GM12892 (cell line): Measurements from ENCODE around the gene ZBTB16.

Experiments used
- DNase-seq: peaks from one replicate; pipeline ENCODE4 v3.0.0; 2011; ENCODE audit not compliant: insufficient read length
- FAIRE-seq: peaks from 2 replicates; lab custom pipeline; 2011; peaks lifted over from hg19 to GRCh38; lab: Jason Lieb, UNC
- POLR2A ChIP-seq: IDR thresholded peaks from 2 replicates; pipeline ENCODE4 v1.6.1; 2011; ENCODE audit warnings: low read depth, low read length, control low read depth
- POLR2AphosphoS5 ChIP-seq: IDR thresholded peaks from 2 replicates; pipeline ENCODE4 v1.6.1; 2011; ENCODE audit warnings: low read depth, low read length, control low read depth
- TAF1 ChIP-seq: IDR thresholded peaks from 2 replicates; pipeline ENCODE4 v1.6.1; 2011; ENCODE audit warnings: low read depth, mild to moderate bottlenecking, control low read depth, low read length, borderline replicate concordance

The ZBTB16 gene

DNA sequence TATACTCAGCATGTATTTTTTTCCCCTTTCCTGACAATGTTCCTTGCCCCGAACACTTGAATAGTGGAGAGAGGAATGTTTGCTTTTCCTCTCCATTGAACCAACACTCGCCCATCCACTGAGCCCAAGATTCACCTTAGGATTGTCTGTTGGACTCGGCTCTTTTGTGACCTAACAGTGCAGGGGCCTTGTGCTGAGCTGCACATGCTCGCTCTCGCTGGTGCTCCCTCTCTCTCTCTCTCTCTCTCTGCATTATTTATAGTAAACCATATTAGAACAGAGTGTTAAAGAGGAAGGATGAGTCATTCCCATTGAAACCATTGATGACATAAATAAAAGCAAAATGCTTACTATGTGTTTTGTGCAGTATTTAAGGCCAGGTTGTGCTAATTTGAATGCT, 20.7 kb downstream of the ZBTB16 start:
- TF ChIP-seq POLR2A = no peak
- no peak for TF ChIP-seq TAF1
- no peak for TF ChIP-seq POLR2AphosphoS5
- DNase-seq (no peak), FAIRE-seq (no peak)

DNA sequence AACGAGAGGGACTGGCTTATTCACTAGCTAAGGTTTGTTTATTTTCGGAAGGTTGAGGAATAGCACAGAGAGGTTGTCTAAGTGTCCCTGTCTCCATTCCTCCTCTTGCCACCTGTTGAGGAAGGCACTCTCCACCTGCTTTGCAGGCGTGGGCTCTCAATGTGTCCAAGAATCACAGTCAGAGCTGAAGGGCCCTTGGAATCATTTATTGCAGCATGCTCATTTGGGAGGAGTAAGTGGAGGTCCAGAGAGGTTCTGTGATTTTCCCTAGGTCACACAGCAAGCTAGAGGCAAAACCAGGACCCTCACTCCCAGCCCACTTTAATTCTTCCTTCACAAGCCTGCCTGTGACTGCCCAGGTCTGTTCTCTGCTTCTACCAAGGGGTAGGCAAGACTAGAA, 21.3 kb downstream of the ZBTB16 start:
- no peak for FAIRE-seq

DNA sequence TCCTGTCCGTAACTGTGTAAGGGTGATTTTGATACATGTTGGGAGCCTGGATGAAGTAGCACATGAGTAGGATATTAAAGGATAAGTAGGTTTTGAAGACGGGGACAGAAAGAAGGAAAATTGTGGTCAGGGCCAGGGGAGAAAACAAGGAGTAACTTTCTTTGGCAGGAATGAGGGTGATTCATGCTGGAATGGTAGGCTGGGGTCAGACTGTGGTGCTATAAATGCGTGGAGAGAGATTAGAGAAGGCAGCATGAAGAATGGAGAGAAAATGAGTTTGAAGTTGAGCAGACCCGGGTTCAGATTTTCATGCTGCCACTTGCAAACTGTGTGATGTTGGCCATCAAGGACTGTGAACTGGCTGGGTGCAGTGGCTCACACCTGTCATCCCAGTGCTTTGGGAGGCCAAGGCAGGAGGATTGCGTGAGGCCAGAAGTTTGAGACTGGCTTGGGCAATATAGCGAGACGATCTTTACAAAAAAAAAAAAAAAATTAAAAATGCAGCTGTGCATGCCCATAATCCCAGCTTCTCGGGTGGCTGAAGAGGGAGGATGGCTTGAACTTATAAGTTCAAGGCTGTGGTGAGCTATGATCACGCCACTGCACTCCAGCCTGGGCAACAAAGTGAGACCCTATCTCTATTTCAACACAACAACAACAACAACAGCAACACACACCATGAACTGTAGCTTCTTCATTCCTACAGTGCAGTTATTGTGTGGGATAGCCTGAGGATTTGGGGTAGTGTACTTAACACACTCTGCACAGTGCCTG, 22.3 kb downstream of the ZBTB16 start:
- DNase-seq = no peak
- no peak for TF ChIP-seq POLR2AphosphoS5
- TF ChIP-seq POLR2A = no peak
- no peak for TF ChIP-seq TAF1
- FAIRE-seq = no peak

More for the DNA sequence above, 21.3 kb downstream of the ZBTB16 start:
- DNase-seq = no peak
- TF ChIP-seq POLR2AphosphoS5 (no peak), TAF1 (no peak), POLR2A (no peak)

DNA sequence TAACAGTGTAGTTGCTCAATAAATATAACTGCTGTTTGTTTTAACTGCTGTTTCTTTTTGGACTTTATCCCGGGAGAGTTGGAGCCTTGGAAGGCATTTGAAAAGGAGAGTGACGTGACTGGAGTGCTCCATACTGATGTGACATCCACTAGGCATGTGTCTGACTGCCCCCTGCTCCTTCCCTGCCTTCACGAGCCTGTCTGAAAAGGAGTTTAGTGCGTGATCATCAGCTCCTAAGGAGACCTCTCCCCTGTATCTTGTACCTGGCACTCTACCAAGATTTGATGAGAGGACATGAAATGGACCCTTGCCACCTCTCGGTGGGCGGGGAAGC, 22.9 kb downstream of the ZBTB16 start:
- TF ChIP-seq POLR2AphosphoS5 = no peak
- TF ChIP-seq POLR2A = no peak
- TF ChIP-seq TAF1 = no peak
- FAIRE-seq = no peak
- DNase-seq = no peak

DNA sequence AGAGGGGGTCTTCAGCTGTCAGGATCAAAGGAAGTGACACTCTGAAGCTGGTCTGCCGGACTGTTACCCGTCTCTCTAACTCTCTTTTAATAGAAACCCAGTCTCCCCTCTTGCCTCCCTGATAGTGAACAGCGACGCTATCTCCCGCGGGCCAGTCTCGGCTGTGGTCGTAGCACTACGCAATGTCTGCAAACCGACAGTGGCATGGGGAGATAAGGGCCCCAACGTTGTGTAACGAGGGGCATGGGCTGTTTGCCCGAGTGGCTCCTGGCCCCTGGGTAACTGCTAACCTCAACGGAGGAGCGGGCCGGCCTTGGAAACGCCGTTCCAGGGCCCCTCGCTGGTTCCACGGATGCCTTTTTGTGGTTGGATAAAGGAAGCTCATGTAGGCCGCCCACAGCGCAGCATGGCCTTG, 23.3 kb downstream of the ZBTB16 start:
- no peak for TF ChIP-seq POLR2A
- no peak for TF ChIP-seq POLR2AphosphoS5
- FAIRE-seq = no peak
- DNase-seq = no peak

DNA sequence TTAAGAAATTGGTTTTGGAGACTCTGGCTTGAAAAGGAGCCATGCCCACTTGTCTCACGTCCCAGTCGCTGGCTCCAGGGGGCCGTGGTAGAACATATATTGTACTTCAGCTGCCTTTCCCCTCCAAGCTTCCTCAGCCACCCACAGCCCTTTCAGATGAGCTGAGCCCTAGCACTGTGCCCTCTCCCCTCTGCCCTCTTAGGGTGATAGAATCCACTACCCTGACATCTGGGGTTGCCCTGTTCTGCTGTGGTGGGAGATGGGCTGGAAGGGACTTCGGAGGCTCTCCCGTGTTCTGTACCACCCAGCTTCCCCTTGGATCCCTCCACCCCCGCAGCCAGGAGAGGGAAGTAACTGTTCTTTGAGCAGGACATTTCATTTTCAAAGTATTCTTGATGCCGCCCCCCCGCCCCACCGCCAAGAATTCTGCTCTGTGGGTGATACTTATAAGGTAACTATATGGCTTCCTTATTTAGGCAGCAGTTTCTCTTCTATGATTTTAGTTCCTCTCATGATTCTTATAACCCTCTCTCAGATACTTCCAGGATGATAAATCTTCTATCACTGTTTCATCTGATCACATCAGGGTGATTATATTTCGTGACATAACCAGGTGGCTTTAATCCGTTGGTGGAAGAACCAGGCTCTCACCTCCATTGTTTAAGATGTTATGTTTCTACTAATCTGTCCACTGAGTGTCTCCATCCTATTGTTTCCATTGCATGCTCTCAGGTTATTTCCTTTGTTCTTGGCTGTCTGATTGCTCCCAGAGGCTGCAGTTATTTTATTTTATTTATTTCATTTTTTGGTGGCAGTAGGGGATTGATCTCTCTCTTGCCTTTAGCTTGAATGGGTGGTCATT, 24.1 kb downstream of the ZBTB16 start:
- FAIRE-seq = no peak
- TF ChIP-seq POLR2A (no peak), POLR2AphosphoS5 (no peak)
- no peak for DNase-seq

DNA sequence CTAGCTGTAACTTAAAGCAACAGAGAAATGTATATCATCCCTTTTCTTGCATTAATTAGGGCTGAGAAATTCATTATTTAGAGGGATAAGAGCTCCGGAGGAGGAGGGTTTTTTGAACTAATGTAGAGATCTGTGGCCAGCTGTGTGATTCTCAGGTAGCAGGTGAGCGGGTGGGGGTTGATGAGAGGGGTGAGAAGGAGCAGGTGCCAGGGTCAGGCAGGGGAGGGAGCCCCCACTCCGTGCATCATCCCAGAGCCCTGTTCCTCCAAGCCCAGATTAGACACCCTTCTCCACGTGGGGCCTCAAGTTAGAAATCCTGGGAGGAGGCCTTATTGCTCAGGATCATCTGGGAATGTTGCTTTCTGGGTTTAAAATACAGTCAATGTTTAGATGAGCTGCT, 24.9 kb downstream of the ZBTB16 start:
- no peak for FAIRE-seq
- no peak for TF ChIP-seq TAF1
- no peak for TF ChIP-seq POLR2A
- no peak for TF ChIP-seq POLR2AphosphoS5
- no peak for DNase-seq

DNA sequence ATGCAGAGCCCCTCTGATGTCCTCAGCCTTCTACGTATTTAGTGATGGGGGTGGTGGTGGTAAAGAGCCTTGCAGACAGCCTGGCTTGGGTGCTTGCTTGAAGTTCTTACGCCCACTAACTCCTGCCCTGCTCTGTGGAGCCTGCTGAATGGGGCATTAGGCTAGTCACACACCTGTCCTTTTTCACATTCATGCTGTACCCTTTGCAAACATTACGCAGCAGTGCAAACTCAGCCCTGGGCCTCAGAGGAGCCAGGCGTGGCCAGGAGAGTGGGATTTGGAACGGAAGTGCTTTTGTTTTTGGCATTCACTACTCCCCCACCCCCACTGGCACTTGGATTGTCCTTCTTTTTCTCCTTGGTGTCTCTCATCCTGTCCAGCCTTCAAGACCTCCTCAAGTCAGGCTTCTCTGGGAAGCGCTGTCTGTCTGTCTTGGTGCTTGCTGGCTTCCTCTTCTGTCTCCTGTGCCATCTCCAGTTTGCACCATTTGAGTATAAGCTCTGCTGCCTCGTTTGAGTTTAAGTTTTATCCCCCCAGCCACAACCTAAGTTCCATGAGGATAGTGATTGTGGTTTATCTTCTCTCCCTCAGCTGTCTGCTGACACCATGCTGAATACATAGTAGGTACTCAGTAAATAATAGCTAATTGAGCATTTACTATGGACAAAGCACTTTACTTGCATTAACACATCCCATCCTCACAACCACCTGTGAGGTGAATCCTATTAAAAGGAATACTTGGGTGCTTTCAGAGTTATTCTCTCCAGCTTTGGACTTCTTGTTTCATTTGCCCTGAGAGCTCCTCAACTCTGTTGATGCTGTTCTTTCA, 26.7 kb downstream of the ZBTB16 start:
- DNase-seq (no peak), FAIRE-seq (no peak)
- TF ChIP-seq TAF1 = no peak
- TF ChIP-seq POLR2A = no peak
- TF ChIP-seq POLR2AphosphoS5 = no peak

DNA sequence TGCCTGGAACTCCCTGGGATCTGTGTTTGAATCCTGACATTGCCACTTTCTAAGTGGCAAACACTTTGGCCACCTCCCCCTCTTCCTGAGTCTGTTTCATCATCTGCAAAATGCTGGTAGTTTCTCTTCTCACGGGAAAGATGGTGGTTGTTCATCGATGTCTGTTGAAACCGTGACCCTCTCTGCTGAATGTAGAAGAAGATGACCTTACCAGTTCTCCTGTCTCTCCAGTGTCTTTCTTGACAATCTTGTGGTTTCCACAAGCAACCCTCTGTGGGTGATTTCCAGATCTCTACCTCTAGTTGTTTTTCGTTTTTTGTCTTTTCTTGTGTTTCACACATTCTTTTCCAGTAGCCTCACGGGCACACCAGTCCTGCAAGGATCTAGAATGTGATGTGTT, 27.5 kb downstream of the ZBTB16 start:
- no peak for DNase-seq
- no peak for TF ChIP-seq POLR2A
- TF ChIP-seq TAF1 = no peak
- no peak for TF ChIP-seq POLR2AphosphoS5
- FAIRE-seq = no peak

DNA sequence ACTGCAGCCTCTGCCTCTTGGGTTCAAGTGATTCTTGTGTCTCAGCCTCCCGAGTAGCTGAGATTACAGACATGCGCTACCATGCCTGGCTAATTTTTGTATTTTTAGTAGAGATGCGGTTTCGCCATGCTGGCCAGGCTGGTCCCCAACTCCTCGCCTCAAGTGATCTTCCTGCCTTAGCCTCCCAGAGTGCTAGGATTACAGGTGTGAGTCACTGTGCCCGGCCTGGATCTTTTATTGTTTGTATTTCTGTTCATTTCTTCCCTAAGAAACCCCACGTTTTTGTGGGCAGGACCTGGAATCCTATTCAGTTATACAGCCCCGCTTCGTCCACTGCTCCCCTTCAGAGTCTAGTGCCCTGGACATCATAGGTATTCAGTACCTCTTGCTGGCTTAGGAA, 28.7 kb downstream of the ZBTB16 start:
- DNase-seq = no peak
- TF ChIP-seq TAF1 (no peak), POLR2A (no peak), POLR2AphosphoS5 (no peak)
- FAIRE-seq = no peak

DNA sequence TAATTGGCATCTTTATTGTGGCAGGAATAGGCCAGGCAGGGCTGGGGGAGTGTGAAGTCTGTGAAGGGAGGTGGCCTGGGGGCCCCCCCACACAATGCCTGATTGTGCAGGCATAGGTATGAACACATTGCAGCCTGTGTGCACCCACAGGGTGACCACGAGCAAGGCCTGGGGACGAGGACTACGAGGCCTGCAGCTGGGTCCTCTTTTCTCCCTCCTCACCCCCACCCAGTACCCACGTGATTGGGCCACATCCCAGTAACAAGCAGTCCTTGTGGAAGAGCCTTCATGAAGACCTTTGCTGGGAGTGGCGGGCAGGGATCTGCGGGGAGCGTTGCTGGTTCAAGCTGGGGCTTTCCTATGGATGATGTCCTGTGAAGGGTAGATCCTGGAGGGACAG, 29.3 kb downstream of the ZBTB16 start:
- no peak for DNase-seq
- no peak for FAIRE-seq
- TF ChIP-seq TAF1 = no peak
- TF ChIP-seq POLR2A = no peak
- TF ChIP-seq POLR2AphosphoS5 = no peak

DNA sequence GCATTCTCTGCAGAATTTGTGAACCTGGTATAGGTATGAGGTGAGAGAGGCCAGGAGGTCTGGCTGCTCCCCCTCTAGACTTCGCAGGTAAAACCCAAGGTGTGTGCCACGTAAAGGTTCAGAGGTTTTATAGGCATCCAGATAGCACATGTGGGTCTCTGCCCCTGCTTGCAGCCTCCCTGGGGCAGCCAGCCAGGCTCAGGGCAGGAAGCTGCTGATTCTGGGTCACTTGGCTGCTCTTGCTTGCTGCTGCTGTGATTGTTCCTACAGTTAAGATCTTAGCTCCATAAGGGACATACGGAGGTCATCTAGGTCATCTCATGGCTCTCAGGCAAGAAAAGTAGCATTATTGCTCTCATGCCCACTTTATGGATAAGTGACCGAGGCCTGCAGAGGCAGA, 30.2 kb downstream of the ZBTB16 start:
- TF ChIP-seq POLR2A (no peak), POLR2AphosphoS5 (no peak), TAF1 (no peak)
- FAIRE-seq (no peak), DNase-seq (no peak)
